Right hindlimb (tissue), 1 donor: ENCODE measurements around the gene PIEZO1.

Experiments
- DNase-seq: peaks from one replicate; pipeline ENCODE4 v3.0.0-alpha.2; 2018

PIEZO1 gene

DNA sequence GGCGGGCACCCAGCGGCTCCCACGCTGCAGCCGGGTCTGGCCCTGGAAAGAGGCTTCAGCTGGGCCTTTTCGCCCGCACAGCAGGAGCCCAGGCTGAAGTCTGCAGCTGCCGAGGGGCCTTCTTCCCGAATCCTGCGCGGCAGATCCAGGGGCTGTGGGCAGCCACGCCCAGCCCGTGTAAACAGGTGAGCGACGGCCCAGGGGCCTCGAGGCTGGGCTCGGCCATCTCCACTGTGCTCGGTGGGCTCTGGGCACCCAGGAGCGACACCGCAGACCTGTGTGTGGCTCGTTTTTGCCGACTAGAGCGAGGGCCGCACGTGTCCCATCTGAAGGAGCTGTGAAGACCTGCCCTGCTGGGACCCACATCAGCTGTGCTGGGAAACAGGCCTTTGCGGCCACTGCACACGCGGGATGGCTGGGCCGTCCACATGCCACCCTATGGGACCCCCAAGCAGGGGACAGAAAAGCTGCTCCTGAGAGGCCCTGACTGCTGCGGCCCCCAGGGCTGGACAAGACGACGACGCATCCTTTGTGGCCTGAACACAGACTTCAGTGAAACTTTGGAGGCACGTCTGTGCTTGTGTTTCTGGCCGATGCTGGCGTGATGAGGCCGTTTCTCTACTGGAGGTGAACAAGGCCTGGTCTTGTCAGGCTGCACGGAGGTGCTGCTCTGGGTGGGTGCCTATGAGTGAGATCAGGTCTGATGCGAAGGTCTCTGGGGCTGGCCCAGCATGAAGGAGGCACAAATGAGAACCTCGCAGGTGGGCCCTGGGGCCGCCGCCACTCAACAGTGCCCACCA is 31.9 kb upstream of the PIEZO1 start:
- DNase-seq, result no peak

DNA sequence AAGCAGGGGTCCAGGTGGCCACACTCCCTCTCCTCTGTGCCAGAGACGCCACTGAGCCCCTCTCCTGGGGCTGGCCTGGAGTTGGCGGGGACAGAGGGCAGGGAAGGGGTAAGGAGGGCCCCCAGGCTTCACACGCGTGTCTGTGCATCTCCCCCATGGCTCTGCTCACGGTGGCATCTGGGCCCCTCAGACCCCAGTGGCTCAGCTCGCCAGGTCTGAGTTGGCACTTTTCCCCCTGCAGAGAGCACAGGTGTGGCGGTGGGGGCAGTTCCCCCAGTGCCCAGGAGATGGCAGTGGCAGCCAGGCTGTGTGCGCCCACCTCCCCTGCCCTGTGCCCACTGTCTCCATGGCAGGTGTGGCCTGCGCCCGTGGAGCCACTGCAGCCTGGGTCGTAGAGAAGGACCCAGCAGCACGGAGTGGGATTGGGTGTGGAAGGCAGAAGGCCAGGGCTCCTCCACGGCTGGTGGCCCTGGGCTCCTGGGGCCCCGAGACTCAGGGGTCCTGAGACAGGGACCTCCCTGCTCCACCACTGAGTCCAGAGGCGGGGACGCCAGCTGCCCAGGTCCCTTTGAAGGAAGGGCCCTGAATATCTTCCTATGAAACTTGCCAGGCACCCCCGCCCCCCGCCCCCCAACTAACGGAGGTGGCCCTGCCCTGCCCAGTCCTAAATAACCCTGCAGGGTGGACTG is 31.0 kb upstream of the PIEZO1 start:
- peak; percentile 61 for DNase-seq

DNA sequence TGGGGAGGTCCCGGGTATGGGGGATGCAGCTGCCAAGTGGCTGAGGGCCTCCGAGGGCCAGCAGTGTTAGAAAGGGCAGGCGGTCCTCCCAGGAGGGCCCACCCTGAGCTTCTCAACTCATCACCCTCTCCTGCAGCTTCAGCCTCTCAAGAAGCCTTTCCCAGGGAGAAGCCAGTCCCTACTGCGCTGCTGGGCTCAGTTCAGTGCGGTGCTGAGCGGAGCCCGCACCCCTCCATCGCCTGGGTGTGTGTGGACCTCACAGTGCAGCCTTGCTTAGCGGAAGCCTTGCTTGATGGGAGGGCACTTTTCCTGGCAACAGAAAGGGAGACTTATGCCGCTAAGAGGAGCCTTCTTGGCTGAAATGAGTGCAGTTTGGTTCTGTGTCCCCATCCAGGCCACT is 30.2 kb upstream of the PIEZO1 start:
- no peak for DNase-seq

DNA sequence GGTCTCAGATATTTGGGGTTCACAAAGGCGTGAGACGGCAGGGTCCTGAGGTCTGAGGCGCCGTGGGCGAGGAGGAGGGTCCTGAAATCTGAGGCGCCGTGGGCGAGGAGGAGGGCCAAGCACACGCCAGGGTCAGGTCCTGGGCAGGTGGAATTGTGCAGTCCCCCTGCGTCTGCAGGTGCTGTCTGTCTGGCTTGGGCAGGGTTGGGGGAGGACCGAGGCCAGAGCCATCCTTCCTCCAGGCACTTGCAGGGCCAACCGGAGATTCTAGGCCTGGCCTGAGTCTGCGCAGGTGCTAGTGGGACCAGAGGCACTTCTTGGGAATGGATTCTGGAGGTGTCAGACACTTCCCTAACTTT is 29.1 kb upstream of the PIEZO1 start:
- DNase-seq, result no peak

DNA sequence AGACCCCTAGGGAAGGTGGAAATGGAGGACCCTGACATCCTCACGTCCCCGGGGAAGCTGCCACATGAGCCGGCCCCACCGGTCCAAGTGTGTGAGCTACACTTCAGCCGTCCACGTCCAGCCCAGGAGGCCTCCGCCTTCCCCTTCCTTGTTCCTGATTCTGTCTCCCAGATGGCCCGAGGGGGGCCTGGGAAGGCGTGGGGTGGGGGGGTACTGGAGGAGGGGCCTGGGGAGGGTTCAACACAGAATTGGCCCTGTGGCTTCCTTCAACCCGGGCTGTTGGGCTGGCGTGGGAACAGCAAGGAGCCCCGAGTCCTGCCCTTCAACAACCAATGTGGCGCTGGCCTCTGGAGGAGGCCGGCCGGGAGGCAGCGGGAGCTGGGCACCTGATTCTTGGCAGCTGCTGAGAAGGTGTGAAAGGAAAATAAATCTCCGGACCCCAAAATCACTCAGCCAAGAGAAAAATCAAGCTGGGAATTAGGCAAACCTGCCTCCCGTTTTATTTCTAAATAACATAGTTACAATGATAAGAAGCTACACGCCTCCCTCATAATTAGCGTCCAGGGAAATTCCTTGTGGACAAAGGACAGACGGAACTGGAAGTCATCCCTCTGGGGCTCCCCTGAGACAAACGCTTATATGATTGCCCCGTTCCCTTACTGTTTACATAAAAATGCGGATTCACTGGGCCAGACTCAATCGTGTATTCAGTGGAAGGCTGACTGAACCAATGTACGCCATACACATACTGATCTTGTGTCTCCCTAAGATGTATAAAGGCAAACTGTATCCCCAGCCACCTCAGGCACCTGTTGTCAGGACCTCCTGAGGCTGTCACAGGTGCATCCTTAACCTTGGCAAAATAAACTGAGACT is 28.5 kb upstream of the PIEZO1 start:
- no peak for DNase-seq

- DNase-seq, result no peak
These were observed 27.7 kb upstream of the PIEZO1 start for GRCh38 chr16:88812513-88813268.

DNA sequence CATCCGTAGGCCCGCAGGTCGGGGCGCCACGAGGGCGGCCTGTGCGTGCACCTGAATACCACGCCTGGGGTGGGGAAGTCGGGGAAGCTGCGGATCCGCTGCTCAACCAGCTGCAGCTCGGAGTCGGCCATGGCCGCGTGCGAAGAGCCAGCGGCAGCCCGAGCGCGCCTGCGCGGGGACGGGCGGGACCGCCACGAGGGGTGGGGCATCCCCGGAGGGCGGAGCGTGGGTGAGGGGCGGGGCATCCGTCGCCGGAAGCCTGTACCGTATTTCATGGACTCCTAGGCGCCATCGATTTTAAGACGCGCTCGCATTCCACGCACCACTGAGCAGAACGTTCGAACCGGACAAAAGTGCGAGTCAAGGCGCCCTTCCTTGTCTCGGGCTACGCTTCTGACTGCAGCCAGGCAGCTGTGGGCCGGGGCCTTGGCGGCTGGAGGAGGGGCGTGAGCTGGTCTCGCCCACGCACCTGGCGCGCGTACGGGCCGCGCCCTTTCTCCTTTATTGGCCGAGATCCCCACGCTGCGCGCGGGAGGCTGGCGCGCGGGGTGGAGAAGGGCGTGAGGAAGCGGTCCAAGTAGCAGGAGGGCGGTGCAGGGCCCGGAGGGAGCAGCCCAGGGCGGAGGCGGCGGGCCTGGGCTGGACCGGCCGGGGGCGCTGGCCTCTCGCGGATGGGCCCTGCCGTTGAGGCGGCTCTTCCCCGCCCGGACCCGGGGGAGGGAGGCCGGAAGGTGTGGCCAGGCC is 26.9 kb upstream of the PIEZO1 start, which contains the start of gene APRT:
APRT (minus strand) TSS at position 160 of the 744 bp plus-strand sequence; CDS start at position 131, 29 bp downstream.
- DNase-seq, result peak; percentile 97

- DNase-seq, result peak; percentile 90
These were observed 26.1 kb upstream of the PIEZO1 start for GRCh38 chr16:88810912-88811768.

DNA sequence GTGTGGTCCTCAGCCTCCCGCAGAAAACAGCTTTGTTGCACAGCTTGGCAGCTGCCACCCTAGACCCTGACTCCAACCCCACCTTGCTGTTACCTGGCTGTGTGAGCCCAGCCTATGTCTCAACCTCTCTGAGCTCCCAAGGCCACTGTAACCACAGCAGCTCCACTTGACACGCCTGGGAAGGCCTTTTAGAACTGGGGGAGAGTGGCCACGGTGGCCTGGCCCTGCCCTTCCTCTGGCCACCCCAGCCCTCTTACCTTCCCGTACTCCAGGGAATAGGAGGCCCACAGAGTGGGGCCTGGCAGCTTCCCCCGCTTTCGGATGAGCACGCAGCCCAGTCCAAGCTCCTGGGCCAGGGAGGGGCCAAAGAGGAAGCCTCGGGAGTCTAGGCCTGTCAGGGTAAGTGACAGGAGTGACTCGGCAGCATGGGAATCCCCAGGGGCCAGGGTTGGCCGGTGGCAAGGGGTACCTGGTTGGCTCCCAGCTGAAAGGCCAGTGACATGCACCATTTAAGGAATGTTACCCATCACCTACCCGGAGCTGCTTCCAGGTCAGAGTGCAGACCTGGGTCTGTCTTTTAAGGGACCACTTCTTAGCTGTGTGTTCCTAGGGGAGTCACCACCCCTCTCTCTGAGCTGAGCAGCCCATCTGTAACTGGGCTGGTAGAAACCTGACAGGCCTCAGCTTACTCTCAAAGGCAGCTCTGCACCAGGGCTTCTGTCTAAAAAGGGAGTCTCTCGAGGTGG is 25.3 kb upstream of the PIEZO1 start:
- DNase-seq, result no peak

- DNase-seq, result no peak
These were observed 24.7 kb upstream of the PIEZO1 start for GRCh38 chr16:88809676-88810165.

GRCh38 chr16:88809068-88809675 is 24.2 kb upstream of the PIEZO1 start:
- DNase-seq, result no peak

DNA sequence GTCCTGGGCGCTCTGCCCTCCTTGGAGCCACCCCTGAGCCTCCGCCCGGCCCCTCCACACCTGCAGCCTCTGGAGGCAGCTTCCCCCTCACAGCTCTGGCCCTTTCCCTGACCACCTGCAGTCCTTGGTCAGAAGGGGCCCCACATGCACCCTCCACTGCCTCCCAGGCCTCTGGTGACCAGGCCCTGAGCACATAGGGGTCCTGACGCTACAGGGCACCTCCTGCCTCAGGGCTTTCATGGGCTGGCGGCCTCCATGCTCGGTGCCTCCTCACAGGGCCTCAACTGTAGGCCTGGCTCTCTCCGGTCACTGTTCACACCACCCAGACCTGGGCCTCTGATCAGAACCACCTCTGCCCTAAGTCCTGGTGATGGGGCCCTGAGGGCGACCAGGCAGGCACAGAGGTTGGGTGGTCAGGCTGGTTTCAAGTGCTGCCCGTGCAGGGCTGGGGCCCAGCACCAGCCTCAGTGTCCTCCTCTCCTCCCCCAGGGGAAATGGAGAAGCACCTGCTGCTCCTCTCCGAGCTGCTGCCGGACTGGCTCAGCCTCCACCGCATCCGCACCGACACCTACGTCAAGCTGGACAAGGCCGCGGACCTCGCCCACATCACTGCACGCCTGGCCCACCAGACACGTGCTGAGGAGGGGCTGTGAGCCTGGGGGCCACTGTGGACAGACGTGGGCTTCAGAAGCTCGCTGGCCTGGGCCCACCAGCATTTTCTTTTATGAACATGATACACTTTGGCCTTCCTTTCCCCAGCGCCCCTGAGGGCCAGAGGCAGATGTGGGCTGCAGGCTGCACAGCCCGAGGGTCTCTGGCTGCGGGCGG is 22.8 kb upstream of the PIEZO1 start:
- no peak for DNase-seq

- peak; percentile 72 for DNase-seq
These were observed 22.2 kb upstream of the PIEZO1 start for GRCh38 chr16:88807142-88807625.

GRCh38 chr16:88806491-88807111 is 21.6 kb upstream of the PIEZO1 start:
- no peak for DNase-seq

- DNase-seq, result no peak
These were observed 20.9 kb upstream of the PIEZO1 start for GRCh38 chr16:88805887-88806393.

GRCh38 chr16:88805340-88805715 is 20.3 kb upstream of the PIEZO1 start:
- no peak for DNase-seq

DNA sequence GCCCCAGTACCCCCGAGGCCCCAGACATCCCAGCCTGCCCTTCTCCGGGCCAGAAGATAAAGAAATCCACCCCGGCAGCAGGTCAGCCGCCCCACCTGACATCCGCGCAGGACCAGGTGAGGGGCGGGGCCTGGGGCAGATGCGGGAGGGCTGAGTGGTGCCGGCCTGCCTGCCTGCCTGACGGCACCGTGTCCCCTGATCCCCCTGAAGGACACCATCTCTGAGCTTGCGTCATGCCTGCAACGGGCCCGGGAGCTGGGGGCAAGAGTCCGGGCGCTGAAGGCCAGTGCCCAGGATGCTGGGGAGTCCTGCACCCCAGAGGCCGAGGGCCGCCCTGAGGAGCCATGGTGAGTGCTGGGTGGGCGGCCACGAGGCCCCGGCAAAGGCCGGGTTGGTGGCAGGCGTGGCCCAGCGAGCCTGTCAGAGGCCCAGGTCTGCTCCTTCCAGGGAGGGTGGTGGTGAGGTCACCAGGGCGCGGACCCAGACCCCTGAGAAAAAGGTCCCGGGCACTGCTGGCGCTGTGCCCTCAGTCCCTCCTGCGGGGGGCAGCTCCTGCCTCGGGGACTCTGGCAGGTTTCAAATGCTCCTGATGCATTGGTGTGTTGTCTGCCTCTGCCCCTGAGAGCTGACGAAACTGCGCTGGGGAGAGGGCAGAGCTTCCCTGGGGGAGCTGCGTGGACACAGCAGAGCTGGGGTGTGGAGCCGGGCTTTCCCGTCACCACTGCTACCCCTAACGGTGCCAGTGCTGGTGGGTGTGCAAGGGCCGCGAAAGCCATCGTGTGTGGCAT is 19.7 kb upstream of the PIEZO1 start:
- no peak for DNase-seq
